Skeletal muscle tissue (tissue), 4 donors: ENCODE results near the gene RAD51AP1. TPM values are rescaled to one million over a fixed set of nuclear protein-coding genes. Genes with fewer than 3 reads are reported as not detected.
A peak's percentile ranks its signal among the peaks of the same experiment; 100 is the strongest.

Source experiments
- H3K27ac ChIP-seq: one replicate; pipeline ENCODE4 v1.7.0; 2013; ENCODE audit warnings: mild to moderate bottlenecking, low read depth, low read length, inconsistent platforms
- H3K27me3 ChIP-seq, 3 donors: one replicate each; pipeline ENCODE4 v1.7.0; 2013; ENCODE audit warnings: low read length in 3 of 3; ENCODE audit not compliant: control insufficient read depth in 3 of 3, insufficient read depth in 3 of 3
- H3K36me3 ChIP-seq, 3 donors: one replicate each; pipeline ENCODE4 v1.7.0; 2013; ENCODE audit warnings: low read length in 3 of 3; ENCODE audit not compliant: control insufficient read depth in 3 of 3, insufficient read depth in 3 of 3
- H3K4me1 ChIP-seq, 3 donors: one replicate each; pipeline ENCODE4 v1.7.0; 2013; ENCODE audit warnings: low read length in 3 of 3, mild to moderate bottlenecking in 3 of 3; ENCODE audit not compliant: control insufficient read depth in 3 of 3, insufficient read depth in 3 of 3
- H3K4me3 ChIP-seq, 3 donors: one replicate each; pipeline ENCODE4 v1.7.0; 2013; ENCODE audit warnings: low read length in 3 of 3
- H3K9ac ChIP-seq, 3 donors: one replicate each; pipeline ENCODE4 v1.7.0; 2013; ENCODE audit warnings: low read length in 3 of 3, mild to moderate bottlenecking in 3 of 3, moderate library complexity in 2 of 3, low read depth in 1 of 3
- H3K9me3 ChIP-seq, 3 donors: one replicate each; pipeline ENCODE4 v1.7.0; 2013; ENCODE audit warnings: low read length in 3 of 3; ENCODE audit not compliant: control insufficient read depth in 3 of 3
- total RNA-seq: library from RNA; depleted of rRNA; stranded (reverse); fragments of >200 nt; gene quantifications from one replicate; pipeline ENCODE4 v1.2.3, GENCODE V29; 2014
- donor health status: Osteomylitis.

RAD51AP1 gene
- total RNA-seq, 1 donor from 2014 or later, result 4.2 TPM

- H3K9ac ChIP-seq, result no peak overlapping the region
- no peak overlapping the region for H3K27ac ChIP-seq
- no peak overlapping the region for H3K4me3 ChIP-seq
Observed at GRCh38 chr12:4586500-4586899, 47.8 kb downstream of the RAD51AP1 start.

GRCh38 chr12:4587108-4587507 is 48.4 kb downstream of the RAD51AP1 start:
- no peaks in the 10 kb centered on the region for H3K9me3 ChIP-seq
- no peaks in the 10 kb centered on the region for H3K36me3 ChIP-seq
- H3K27me3 ChIP-seq, result peaks cover 3 to 13% (median 4%) of the 10 kb centered on the region in 3 donors
- H3K9ac ChIP-seq, result no peak overlapping the region
- no peak overlapping the region for H3K27ac ChIP-seq
- no peak overlapping the region for H3K4me3 ChIP-seq
- no peaks in the 10 kb centered on the region for H3K4me1 ChIP-seq

More at GRCh38 chr12:4586500-4586899, 47.8 kb downstream of the RAD51AP1 start:
- Histone ChIP-seq H3K27me3 (peaks cover 3 to 13% (median 4%) of the 10 kb centered on the region in 3 donors), H3K9me3 (no peaks in the 10 kb centered on the region), H3K36me3 (no peaks in the 10 kb centered on the region), H3K4me1 (no peaks in the 10 kb centered on the region)

GRCh38 chr12:4588916-4589315 is 50.2 kb downstream of the RAD51AP1 start:
- no peak overlapping the region for H3K4me3 ChIP-seq
- no peak overlapping the region for H3K9ac ChIP-seq
- no peaks in the 10 kb centered on the region for H3K4me1 ChIP-seq
- H3K27me3 ChIP-seq, result peaks cover 0 to 13% (median 4%) of the 10 kb centered on the region in 3 donors
- no peak overlapping the region for H3K27ac ChIP-seq
- no peaks in the 10 kb centered on the region for H3K9me3 ChIP-seq
- H3K36me3 ChIP-seq, result no peaks in the 10 kb centered on the region

- H3K27ac ChIP-seq, result no peak overlapping the region
- peaks cover 0 to 10% (median 4%) of the 10 kb centered on the region in 3 donors for H3K27me3 ChIP-seq
- no peak overlapping the region for H3K9ac ChIP-seq
- H3K4me1 ChIP-seq, result no peaks in the 10 kb centered on the region
- H3K9me3 ChIP-seq, result no peaks in the 10 kb centered on the region
- no peaks in the 10 kb centered on the region for H3K36me3 ChIP-seq
- no peak overlapping the region for H3K4me3 ChIP-seq
Observed at GRCh38 chr12:4589941-4590340, 51.3 kb downstream of the RAD51AP1 start.

GRCh38 chr12:4591180-4591687 is 52.5 kb downstream of the RAD51AP1 start:
- H3K9me3 ChIP-seq, result no peaks in the 10 kb centered on the region
- H3K27me3 ChIP-seq, result peaks cover 0 to 6% (median 4%) of the 10 kb centered on the region in 3 donors
- H3K4me1 ChIP-seq, result no peaks in the 10 kb centered on the region
- H3K36me3 ChIP-seq, result no peaks in the 10 kb centered on the region
- H3K9ac ChIP-seq, result no peak overlapping the region
- H3K4me3 ChIP-seq, result no peak overlapping the region
- no peak overlapping the region for H3K27ac ChIP-seq

- H3K27ac ChIP-seq, result no peak overlapping the region
- no peaks in the 10 kb centered on the region for H3K4me1 ChIP-seq
- no peak overlapping the region for H3K9ac ChIP-seq
- H3K9me3 ChIP-seq, result no peaks in the 10 kb centered on the region
- H3K36me3 ChIP-seq, result no peaks in the 10 kb centered on the region
- no peak overlapping the region for H3K4me3 ChIP-seq
- H3K27me3 ChIP-seq, result no peaks in the 10 kb centered on the region
Observed at GRCh38 chr12:4595881-4596280, 57.2 kb downstream of the RAD51AP1 start.

GRCh38 chr12:4603421-4603820 is 64.7 kb downstream of the RAD51AP1 start:
- H3K27me3 ChIP-seq, result no peaks in the 10 kb centered on the region
- no peak overlapping the region for H3K4me3 ChIP-seq
- peaks cover 0 to 5% (median 3%) of the 10 kb centered on the region in 3 donors for H3K36me3 ChIP-seq
- no peaks in the 10 kb centered on the region for H3K9me3 ChIP-seq
- H3K4me1 ChIP-seq, result peaks cover 0 to 3% (median 0%) of the 10 kb centered on the region in 3 donors
- H3K27ac ChIP-seq, result no peak overlapping the region
- H3K9ac ChIP-seq, result no peak overlapping the region

GRCh38 chr12:4603946-4604345 is 65.3 kb downstream of the RAD51AP1 start:
- Histone ChIP-seq H3K4me1 (peaks cover 0 to 3% (median 0%) of the 10 kb centered on the region in 3 donors), H3K9me3 (no peaks in the 10 kb centered on the region), H3K36me3 (peaks cover 0 to 9% (median 5%) of the 10 kb centered on the region in 3 donors), H3K9ac (no peak overlapping the region), H3K27me3 (no peaks in the 10 kb centered on the region), H3K4me3 (no peak overlapping the region), H3K27ac (no peak overlapping the region)

GRCh38 chr12:4604684-4605193 is 66.0 kb downstream of the RAD51AP1 start:
- Histone ChIP-seq H3K9ac (peak overlapping the region; percentile 72 to 95 (median 87)), H3K9me3 (no peaks in the 10 kb centered on the region), H3K27me3 (no peaks in the 10 kb centered on the region), H3K4me3 (peak overlapping the region; percentile 91 to 99 (median 94)), H3K36me3 (peaks cover 0 to 9% (median 5%) of the 10 kb centered on the region in 3 donors), H3K27ac (peak overlapping the region; percentile 23), H3K4me1 (peaks cover 0 to 3% (median 0%) of the 10 kb centered on the region in 3 donors)

- Histone ChIP-seq H3K4me3 (no peak overlapping the region), H3K4me1 (peaks cover 0 to 3% (median 0%) of the 10 kb centered on the region in 3 donors), H3K27ac (no peak overlapping the region), H3K27me3 (no peaks in the 10 kb centered on the region), H3K9me3 (no peaks in the 10 kb centered on the region), H3K36me3 (peaks cover 2 to 24% (median 15%) of the 10 kb centered on the region in 3 donors), H3K9ac (no peak overlapping the region)
Observed at GRCh38 chr12:4607056-4607455, 68.4 kb downstream of the RAD51AP1 start.
